HG03571 (cell line): ENCODE results near the gene L3MBTL2.

Experiments used
- ATAC-seq: cut with Tn5 transposase; IDR thresholded peaks from one replicate; pipeline ENCODE4 v1.9.1; 2021; ENCODE audit not compliant: unreplicated experiment

Gene L3MBTL2

GRCh38 chr22:41264408-41264941 is 59.4 kb downstream of the L3MBTL2 start:
- ATAC-seq, result no peak

GRCh38 chr22:41267958-41268357 is 62.8 kb downstream of the L3MBTL2 start:
- ATAC-seq, result no peak

DNA sequence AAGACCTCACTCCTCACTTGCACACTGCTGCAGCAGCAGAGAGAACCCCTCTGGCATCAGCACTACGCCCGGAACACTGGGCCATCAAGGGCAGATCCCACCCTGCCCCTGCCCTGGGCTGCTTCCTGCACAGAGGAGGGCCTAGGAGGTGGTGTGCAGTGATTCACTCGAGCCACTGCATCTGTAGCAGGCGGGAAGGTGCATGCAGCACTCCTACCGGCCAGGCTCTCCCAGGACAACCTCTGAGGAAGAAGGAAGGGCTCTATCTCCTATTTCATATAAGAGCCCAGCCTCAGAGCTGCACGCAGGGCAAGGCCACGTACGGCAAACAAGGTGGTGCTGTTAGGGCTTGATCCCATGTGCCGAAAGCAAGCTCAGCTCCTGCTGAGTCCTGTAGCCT is 66.7 kb downstream of the L3MBTL2 start:
- ATAC-seq, result no peak

- ATAC-seq, result no peak
Observed at GRCh38 chr22:41273128-41273527, 68.0 kb downstream of the L3MBTL2 start.

DNA sequence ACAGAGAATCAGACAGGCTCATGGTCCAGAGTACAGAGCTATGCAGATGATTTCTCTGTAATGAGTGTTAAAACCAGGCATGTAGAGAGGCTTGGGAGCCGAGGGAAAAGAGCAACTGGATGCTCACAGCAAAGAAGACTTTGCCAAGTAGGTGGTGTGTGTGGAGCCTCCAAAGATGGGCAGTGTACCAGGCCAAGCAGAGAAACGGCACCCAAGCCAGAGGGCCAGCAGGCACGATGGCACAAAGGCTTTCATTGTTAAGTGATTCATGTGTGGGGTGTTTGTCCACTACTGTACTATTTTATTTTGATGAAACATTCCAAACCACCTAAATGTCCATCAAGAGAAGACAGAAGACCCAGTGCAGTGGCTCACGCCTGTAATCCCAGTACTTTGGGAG is 69.7 kb downstream of the L3MBTL2 start:
- no peak for ATAC-seq

GRCh38 chr22:41280065-41280464 is 75.0 kb downstream of the L3MBTL2 start:
- no peak for ATAC-seq

- ATAC-seq, result no peak
Observed at GRCh38 chr22:41280854-41281253, 75.7 kb downstream of the L3MBTL2 start.
